OCI-LY1 (cell line): ENCODE measurements around the gene RBM47.

Experiments
- EZH2 ChIP-seq: fragments of 200-600 bp; sonication (generic), shearing (Covaris generic); IDR thresholded peaks from 2 replicates; pipeline ENCODE4 v1.8.0; 2017; ENCODE audit warnings: borderline replicate concordance, mixed run types, mild to moderate bottlenecking, antibody characterized with exemption, low read length, moderate library complexity, mixed read lengths
- TF ChIP-seq, protein P1 (sequence below): fragments of 200-600 bp; sonication (generic), shearing (Covaris generic); IDR thresholded peaks from 2 replicates; pipeline ENCODE4 v1.5.1; 2017; ENCODE audit warnings: mild to moderate bottlenecking, antibody characterized with exemption, low read length, moderate library complexity, mixed read lengths

DNA sequence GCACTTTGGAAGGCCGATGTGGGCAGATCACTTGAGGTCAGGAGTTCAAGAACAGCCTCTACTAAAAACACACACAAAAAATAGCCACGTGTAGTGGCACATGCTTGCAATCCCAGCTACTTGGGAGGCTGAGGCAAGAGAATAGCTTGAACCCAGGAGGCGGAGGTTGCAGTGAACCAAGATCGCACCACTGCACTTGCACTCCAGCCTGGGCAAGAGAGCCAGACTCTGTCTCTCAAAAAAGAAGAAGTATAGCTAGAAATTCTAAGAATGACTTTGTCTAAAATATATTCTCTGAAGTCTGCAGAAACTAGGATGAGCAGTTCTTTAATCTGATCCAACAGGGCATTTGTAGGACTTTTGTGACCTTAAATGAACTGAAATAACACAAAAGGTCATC, 17.4 kb downstream of the RBM47 start:
- TF ChIP-seq, protein P1, sequence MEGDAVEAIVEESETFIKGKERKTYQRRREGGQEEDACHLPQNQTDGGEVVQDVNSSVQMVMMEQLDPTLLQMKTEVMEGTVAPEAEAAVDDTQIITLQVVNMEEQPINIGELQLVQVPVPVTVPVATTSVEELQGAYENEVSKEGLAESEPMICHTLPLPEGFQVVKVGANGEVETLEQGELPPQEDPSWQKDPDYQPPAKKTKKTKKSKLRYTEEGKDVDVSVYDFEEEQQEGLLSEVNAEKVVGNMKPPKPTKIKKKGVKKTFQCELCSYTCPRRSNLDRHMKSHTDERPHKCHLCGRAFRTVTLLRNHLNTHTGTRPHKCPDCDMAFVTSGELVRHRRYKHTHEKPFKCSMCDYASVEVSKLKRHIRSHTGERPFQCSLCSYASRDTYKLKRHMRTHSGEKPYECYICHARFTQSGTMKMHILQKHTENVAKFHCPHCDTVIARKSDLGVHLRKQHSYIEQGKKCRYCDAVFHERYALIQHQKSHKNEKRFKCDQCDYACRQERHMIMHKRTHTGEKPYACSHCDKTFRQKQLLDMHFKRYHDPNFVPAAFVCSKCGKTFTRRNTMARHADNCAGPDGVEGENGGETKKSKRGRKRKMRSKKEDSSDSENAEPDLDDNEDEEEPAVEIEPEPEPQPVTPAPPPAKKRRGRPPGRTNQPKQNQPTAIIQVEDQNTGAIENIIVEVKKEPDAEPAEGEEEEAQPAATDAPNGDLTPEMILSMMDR: no peak
- no peak for TF ChIP-seq EZH2
